Astrocyte (in vitro differentiated cells and primary cell): ENCODE results near the gene SCUBE1. TPM values are rescaled to one million over a fixed set of nuclear protein-coding genes. Genes with fewer than 3 reads are reported as not detected.

Experiments used
- DNase-seq: peaks from one replicate; pipeline ENCODE4 v3.0.0-alpha.2; 2010; ENCODE audit warnings: low read depth
- FAIRE-seq: peaks from 2 replicates; lab custom pipeline; 2011; peaks lifted over from hg19 to GRCh38; lab: Jason Lieb, UNC
- H2AFZ ChIP-seq: 2 replicates; pipeline ENCODE4 v1.6.0; 2012; ENCODE audit warnings: low read depth, low read length, inconsistent platforms
- H3K27ac ChIP-seq: 2 replicates; pipeline ENCODE4 v1.5.1; 2011; ENCODE audit warnings: low read depth, low read length, inconsistent platforms
- H3K27me3 ChIP-seq: 2 replicates; pipeline ENCODE4 v1.6.0; 2011; ENCODE audit warnings: low read length, inconsistent platforms; ENCODE audit not compliant: insufficient read depth
- H3K36me3 ChIP-seq: 2 replicates; pipeline ENCODE4 v1.5.1; 2011; ENCODE audit warnings: low read length, inconsistent platforms; ENCODE audit not compliant: insufficient read depth
- H3K4me1 ChIP-seq: 2 replicates; pipeline ENCODE4 v1.5.1; 2011; ENCODE audit warnings: low read length, inconsistent platforms; ENCODE audit not compliant: insufficient read depth
- H3K4me2 ChIP-seq: 2 replicates; pipeline ENCODE4 v1.6.0; 2012; ENCODE audit warnings: low read length, inconsistent platforms
- H3K4me3 ChIP-seq: 2 replicates; pipeline ENCODE4 v1.5.1; 2011; ENCODE audit warnings: low read depth, mild to moderate bottlenecking, low read length, inconsistent platforms; ENCODE audit not compliant: insufficient read depth
- H3K79me2 ChIP-seq: 2 replicates; pipeline ENCODE4 v1.6.0; 2012; ENCODE audit warnings: mild to moderate bottlenecking, low read length, inconsistent platforms; ENCODE audit not compliant: insufficient read depth
- H3K9ac ChIP-seq: 2 replicates; pipeline ENCODE4 v1.6.0; 2012; ENCODE audit warnings: mild to moderate bottlenecking, low read length, inconsistent platforms
- H3K9me3 ChIP-seq: 2 replicates; pipeline ENCODE4 v1.5.1; 2012; ENCODE audit warnings: low read depth, mild to moderate bottlenecking, low read length, inconsistent platforms; ENCODE audit not compliant: insufficient read depth
- H4K20me1 ChIP-seq: 2 replicates; pipeline ENCODE4 v1.6.0; 2012; ENCODE audit warnings: low read length, inconsistent platforms; ENCODE audit not compliant: insufficient read depth
- H3K27ac Mint-ChIP-seq: one replicate; pipeline ENCODE4 v1.8.0; 2021; ENCODE audit warnings: mild to moderate bottlenecking, mixed read lengths; ENCODE audit not compliant: unreplicated experiment
- H3K27me3 Mint-ChIP-seq: one replicate; pipeline ENCODE4 v1.8.0; 2021; ENCODE audit warnings: low read depth, mixed read lengths; ENCODE audit not compliant: unreplicated experiment
- H3K36me3 Mint-ChIP-seq: one replicate; pipeline ENCODE4 v1.8.0; 2021; ENCODE audit warnings: low read depth, mixed read lengths; ENCODE audit not compliant: unreplicated experiment
- H3K4me1 Mint-ChIP-seq: one replicate; pipeline ENCODE4 v1.8.0; 2021; ENCODE audit warnings: low read depth, mixed read lengths; ENCODE audit not compliant: unreplicated experiment
- H3K4me3 Mint-ChIP-seq: one replicate; pipeline ENCODE4 v1.8.0; 2021; ENCODE audit warnings: mild to moderate bottlenecking, moderate library complexity, mixed read lengths; ENCODE audit not compliant: unreplicated experiment
- H3K9me3 Mint-ChIP-seq: one replicate; pipeline ENCODE4 v1.8.0; 2021; ENCODE audit warnings: mild to moderate bottlenecking, mixed read lengths; ENCODE audit not compliant: unreplicated experiment
- EZH2 ChIP-seq: IDR thresholded peaks from 2 replicates; pipeline ENCODE4 v1.6.1; 2012; ENCODE audit warnings: mild to moderate bottlenecking, low read length, inconsistent platforms; ENCODE audit not compliant: insufficient read depth
- total RNA-seq: library from RNA; stranded (reverse); gene quantifications from 2 replicates; pipeline ENCODE4 v1.2.1, GENCODE V29; 2021
- TF ChIP-seq, protein P1 (sequence below): IDR thresholded peaks from 2 replicates; pipeline ENCODE4 v1.5.1; 2011; ENCODE audit warnings: low read depth, mild to moderate bottlenecking, inconsistent platforms, low read length, moderate library complexity; ENCODE audit not compliant: insufficient read depth

Gene SCUBE1
- total RNA-seq, 1 donor from 2014 or later, result 0.07 TPM

DNA sequence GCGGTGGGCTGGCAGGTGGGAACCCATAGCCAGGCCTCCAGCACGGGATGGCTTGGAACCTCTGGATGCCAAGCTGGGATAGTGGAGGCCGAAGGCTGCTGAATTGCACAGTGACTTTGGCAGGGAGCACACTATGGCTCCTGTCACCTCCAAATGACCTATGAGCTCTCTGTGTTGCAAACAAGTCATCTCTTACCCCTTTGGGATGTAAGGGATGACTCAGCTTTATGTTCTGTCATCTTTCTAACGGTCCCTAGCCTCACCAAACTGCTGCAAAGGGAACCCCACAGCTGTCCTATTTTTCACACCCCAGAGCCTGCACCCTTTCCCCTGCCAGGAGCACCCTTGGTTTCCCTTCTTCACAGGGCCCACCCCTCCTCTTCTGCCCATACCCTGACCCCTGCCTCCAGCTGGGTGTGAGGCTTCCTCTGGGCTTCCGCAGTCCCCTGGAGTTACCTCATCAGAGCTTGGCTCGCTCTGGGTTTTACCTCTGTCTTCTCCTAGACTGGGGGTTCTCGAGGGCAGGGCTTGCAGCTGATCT lies 2.7 kb upstream of the SCUBE1 start:
- Histone ChIP-seq H3K79me2 (no peaks in the 10 kb centered on the region), H3K4me2 (no peak overlapping the region), H3K27ac (no peak overlapping the region), H3K4me3 (no peak overlapping the region), H3K4me1 (no peaks in the 10 kb centered on the region), H3K36me3 (no peaks in the 10 kb centered on the region), H3K9me3 (no peaks in the 10 kb centered on the region), H3K9ac (no peak overlapping the region), H2AFZ (no peak overlapping the region), H3K27me3 (peaks cover 36% of the 10 kb centered on the region), H4K20me1 (no peaks in the 10 kb centered on the region)
- no peak for TF ChIP-seq EZH2
- TF ChIP-seq, protein P1, sequence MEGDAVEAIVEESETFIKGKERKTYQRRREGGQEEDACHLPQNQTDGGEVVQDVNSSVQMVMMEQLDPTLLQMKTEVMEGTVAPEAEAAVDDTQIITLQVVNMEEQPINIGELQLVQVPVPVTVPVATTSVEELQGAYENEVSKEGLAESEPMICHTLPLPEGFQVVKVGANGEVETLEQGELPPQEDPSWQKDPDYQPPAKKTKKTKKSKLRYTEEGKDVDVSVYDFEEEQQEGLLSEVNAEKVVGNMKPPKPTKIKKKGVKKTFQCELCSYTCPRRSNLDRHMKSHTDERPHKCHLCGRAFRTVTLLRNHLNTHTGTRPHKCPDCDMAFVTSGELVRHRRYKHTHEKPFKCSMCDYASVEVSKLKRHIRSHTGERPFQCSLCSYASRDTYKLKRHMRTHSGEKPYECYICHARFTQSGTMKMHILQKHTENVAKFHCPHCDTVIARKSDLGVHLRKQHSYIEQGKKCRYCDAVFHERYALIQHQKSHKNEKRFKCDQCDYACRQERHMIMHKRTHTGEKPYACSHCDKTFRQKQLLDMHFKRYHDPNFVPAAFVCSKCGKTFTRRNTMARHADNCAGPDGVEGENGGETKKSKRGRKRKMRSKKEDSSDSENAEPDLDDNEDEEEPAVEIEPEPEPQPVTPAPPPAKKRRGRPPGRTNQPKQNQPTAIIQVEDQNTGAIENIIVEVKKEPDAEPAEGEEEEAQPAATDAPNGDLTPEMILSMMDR, result no peak
- DNase-seq (no peak), FAIRE-seq (no peak)
- Mint-ChIP-seq H3K27ac (no peak overlapping the region), H3K27me3 (peaks cover 76% of the 10 kb centered on the region), H3K9me3 (peaks cover 3% of the 10 kb centered on the region), H3K4me3 (no peak overlapping the region), H3K36me3 (peaks cover 2% of the 10 kb centered on the region), H3K4me1 (peaks cover 3% of the 10 kb centered on the region)

DNA sequence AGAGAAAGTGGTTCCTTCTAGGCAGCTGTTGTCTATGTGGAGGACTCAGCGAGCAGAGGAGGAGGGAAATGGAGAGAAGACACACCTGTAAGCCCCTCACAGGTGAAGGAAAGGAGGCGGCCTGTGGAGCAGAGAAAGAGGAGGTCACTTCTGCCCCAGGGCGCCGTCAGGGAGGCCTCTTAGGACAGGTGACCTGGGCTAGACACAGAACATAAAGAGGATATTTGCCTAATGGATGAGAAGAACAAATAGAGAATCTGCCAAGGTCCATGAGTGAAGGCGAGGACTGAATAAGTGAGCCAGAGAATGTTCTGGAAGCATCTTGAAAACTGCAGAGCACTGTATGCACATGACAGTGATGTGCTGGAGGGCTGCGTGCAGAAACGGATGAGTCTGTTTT lies 2.2 kb upstream of the SCUBE1 start:
- Histone ChIP-seq H3K4me3 (no peak overlapping the region), H3K9me3 (no peaks in the 10 kb centered on the region), H2AFZ (no peak overlapping the region), H3K27me3 (peaks cover 36% of the 10 kb centered on the region), H3K27ac (no peak overlapping the region), H3K9ac (no peak overlapping the region), H3K4me1 (no peaks in the 10 kb centered on the region), H3K79me2 (no peaks in the 10 kb centered on the region), H4K20me1 (no peaks in the 10 kb centered on the region), H3K4me2 (no peak overlapping the region), H3K36me3 (no peaks in the 10 kb centered on the region)
- peaks cover 2% of the 10 kb centered on the region for H3K36me3 Mint-ChIP-seq
- H3K27me3 Mint-ChIP-seq, result peaks cover 81% of the 10 kb centered on the region
- H3K4me1 Mint-ChIP-seq, result peaks cover 3% of the 10 kb centered on the region
- no peak for FAIRE-seq
- H3K9me3 Mint-ChIP-seq, result peaks cover 3% of the 10 kb centered on the region
- TF ChIP-seq EZH2, result no peak
- TF ChIP-seq, protein P1, result no peak
- no peak overlapping the region for H3K27ac Mint-ChIP-seq
- DNase-seq, result no peak
- no peak overlapping the region for H3K4me3 Mint-ChIP-seq

DNA sequence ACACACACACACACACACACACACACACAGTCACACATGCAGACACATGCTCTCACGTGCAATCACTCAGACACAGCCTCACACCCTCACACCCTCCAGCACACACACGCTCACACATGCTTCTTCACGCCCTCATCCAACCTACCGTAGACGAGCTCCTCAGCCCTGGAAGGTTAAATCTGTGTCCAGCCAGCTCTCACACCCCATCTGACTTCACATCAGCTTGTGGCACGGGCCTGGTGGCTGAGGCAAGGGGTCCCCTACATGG lies 1.3 kb upstream of the SCUBE1 start:
- H3K4me1 ChIP-seq, result no peaks in the 10 kb centered on the region
- no peak overlapping the region for H3K4me3 Mint-ChIP-seq
- FAIRE-seq (no peak), DNase-seq (no peak)
- H3K9me3 Mint-ChIP-seq, result peaks cover 3% of the 10 kb centered on the region
- H3K27ac ChIP-seq, result no peak overlapping the region
- peaks cover 2% of the 10 kb centered on the region for H3K36me3 Mint-ChIP-seq
- H3K4me1 Mint-ChIP-seq, result no peaks in the 10 kb centered on the region
- no peak overlapping the region for H3K27ac Mint-ChIP-seq
- H3K9me3 ChIP-seq, result no peaks in the 10 kb centered on the region
- no peaks in the 10 kb centered on the region for H3K36me3 ChIP-seq
- H3K9ac ChIP-seq, result no peak overlapping the region
- peaks cover 38% of the 10 kb centered on the region for H3K27me3 ChIP-seq
- TF ChIP-seq EZH2, result no peak
- TF ChIP-seq, protein P1, result no peak
- no peak overlapping the region for H2AFZ ChIP-seq
- H3K27me3 Mint-ChIP-seq, result peaks cover 77% of the 10 kb centered on the region
- H4K20me1 ChIP-seq, result no peaks in the 10 kb centered on the region
- no peak overlapping the region for H3K4me2 ChIP-seq
- no peak overlapping the region for H3K4me3 ChIP-seq
- no peaks in the 10 kb centered on the region for H3K79me2 ChIP-seq
